Upper lobe of left lung (tissue), 4 donors: ENCODE data around the gene MRPL55.

Experiments used
- CTCF ChIP-seq, 6 experiments: fragments of 450-650 bp in 4 of 6; fragments of 200-600 bp in 2 of 6; sonication (generic) in 2 of 6; IDR thresholded peaks; one replicate each; pipeline ENCODE4 v1.5.1; 2016 to 2019; ENCODE audit warnings: antibody characterized with exemption in 6 of 6
- EP300 ChIP-seq, 4 donors: sonication (generic); formaldehyde crosslinking; IDR thresholded peaks; one replicate each; pipeline ENCODE4 v1.5.1; 2017; ENCODE audit warnings: antibody characterized with exemption in 4 of 4, control low read depth in 2 of 4
- POLR2A ChIP-seq, 4 donors: fragments of 450-650 bp; IDR thresholded peaks; one replicate each; pipeline ENCODE4 v1.5.1; 2016 to 2017; ENCODE audit warnings: antibody characterized with exemption in 4 of 4, mild to moderate bottlenecking in 2 of 4
- POLR2AphosphoS5 ChIP-seq, 2 donors: sonication (generic); formaldehyde crosslinking; IDR thresholded peaks; one replicate each; pipeline ENCODE4 v1.5.1; 2017; ENCODE audit warnings: antibody characterized with exemption in 2 of 2

DNA sequence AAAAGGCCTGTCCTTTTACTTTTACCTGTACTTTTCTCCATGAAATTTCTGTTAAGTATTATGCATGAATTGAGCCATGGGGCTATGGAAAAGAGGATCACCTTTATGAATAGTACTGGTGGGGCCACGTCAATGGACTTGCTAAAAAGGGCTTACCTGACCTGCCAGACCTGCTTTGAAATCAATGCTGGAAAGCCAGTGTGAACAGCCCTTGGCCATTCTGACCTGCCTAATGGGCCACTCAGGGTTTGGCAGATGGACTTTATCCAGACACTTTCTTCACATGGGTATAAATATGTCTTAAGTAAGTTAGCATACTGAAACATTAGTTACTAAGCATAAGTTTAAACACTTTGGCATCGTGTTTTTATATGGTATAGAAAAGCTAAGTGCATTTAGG lies 22.7 kb upstream of the MRPL55 start:
- TF ChIP-seq CTCF (IDR thresholded peaks at IDR 0.05) (no peak), POLR2A (IDR thresholded peaks at IDR 0.05) (no peak), EP300 (IDR thresholded peaks at IDR 0.05) (no peak), POLR2AphosphoS5 (IDR thresholded peaks at IDR 0.05) (no peak)
